Breast epithelium (tissue), 4 donors: ENCODE data around the gene FAM20B. TPM values are rescaled to one million over a fixed set of nuclear protein-coding genes. Genes with fewer than 3 reads are reported as not detected.
"Not testable (repeated sequence)": the region's sequence is repeated elsewhere in the genome, so short reads cannot be mapped to it uniquely, and the experiment has no call there.

Source experiments
- DNase-seq, 2 donors: peaks; one replicate each; pipeline ENCODE4 v3.0.0-alpha.2; 2019; ENCODE audit warnings: low spot score in 2 of 2
- H3K27ac ChIP-seq, 2 donors: fragments of 200-600 bp; sonication (generic) in 1 of 2; one replicate each; pipeline ENCODE4 v1.5.1; 2016 to 2019; ENCODE audit warnings: mild to moderate bottlenecking in 1 of 2
- H3K27me3 ChIP-seq, 2 donors: fragments of 200-600 bp; sonication (generic) in 1 of 2; one replicate each; pipeline versions ENCODE4 v1.5.1 to v1.6.0; 2017 to 2019; ENCODE audit warnings: control low read depth in 1 of 2, mild to moderate bottlenecking in 1 of 2
- H3K36me3 ChIP-seq: fragments of 200-600 bp; one replicate; pipeline ENCODE4 v1.5.1; 2019
- H3K4me1 ChIP-seq, 2 donors: fragments of 200-600 bp; sonication (generic); one replicate each; pipeline ENCODE4 v1.5.1; 2016 to 2019; ENCODE audit warnings: control low read depth in 1 of 2
- H3K4me3 ChIP-seq, 3 donors: fragments of 200-600 bp; sonication (generic); 1 replicate in 2 of 3; 2 replicates in 1 of 3; pipeline ENCODE4 v1.5.1; 2016 to 2019; ENCODE audit warnings: mild to moderate bottlenecking in 3 of 3, moderate library complexity in 2 of 3
- H3K9me3 ChIP-seq, 2 donors: fragments of 200-600 bp; sonication (generic) in 1 of 2; one replicate each; pipeline ENCODE4 v1.5.1; 2016 to 2019; ENCODE audit warnings: control low read depth in 1 of 2
- CTCF ChIP-seq, 3 donors: fragments of 450-650 bp; IDR thresholded peaks; one replicate each; pipeline ENCODE4 v1.5.1; 2016 to 2017; ENCODE audit warnings: antibody characterized with exemption in 3 of 3, mild to moderate bottlenecking in 3 of 3, moderate library complexity in 3 of 3
- POLR2A ChIP-seq: fragments of 450-650 bp; IDR thresholded peaks from one replicate; pipeline ENCODE4 v1.6.1; 2016; ENCODE audit warnings: antibody characterized with exemption, mild to moderate bottlenecking, moderate library complexity
- POLR2AphosphoS5 ChIP-seq, 3 donors: sonication (generic); formaldehyde crosslinking; IDR thresholded peaks; one replicate each; pipeline ENCODE4 v1.6.1; 2017; ENCODE audit warnings: antibody characterized with exemption in 3 of 3
- intact Hi-C: fragments of 100-400 bp; cut with DNase I; formaldehyde crosslinking; loops from one replicate; pipeline ENCODE4 v1.15.1; 2023; ENCODE audit warnings: low total_unique reads
- total RNA-seq, 3 donors: library from RNA; depleted of rRNA; stranded (reverse); fragments of >200 nt; gene quantifications; one replicate each; pipeline ENCODE4 v1.1.0, GENCODE V29; 2016

Gene FAM20B
- 10 to 100 TPM; 24.3 to 28.8 (median 28.0) TPM for total RNA-seq

DNA sequence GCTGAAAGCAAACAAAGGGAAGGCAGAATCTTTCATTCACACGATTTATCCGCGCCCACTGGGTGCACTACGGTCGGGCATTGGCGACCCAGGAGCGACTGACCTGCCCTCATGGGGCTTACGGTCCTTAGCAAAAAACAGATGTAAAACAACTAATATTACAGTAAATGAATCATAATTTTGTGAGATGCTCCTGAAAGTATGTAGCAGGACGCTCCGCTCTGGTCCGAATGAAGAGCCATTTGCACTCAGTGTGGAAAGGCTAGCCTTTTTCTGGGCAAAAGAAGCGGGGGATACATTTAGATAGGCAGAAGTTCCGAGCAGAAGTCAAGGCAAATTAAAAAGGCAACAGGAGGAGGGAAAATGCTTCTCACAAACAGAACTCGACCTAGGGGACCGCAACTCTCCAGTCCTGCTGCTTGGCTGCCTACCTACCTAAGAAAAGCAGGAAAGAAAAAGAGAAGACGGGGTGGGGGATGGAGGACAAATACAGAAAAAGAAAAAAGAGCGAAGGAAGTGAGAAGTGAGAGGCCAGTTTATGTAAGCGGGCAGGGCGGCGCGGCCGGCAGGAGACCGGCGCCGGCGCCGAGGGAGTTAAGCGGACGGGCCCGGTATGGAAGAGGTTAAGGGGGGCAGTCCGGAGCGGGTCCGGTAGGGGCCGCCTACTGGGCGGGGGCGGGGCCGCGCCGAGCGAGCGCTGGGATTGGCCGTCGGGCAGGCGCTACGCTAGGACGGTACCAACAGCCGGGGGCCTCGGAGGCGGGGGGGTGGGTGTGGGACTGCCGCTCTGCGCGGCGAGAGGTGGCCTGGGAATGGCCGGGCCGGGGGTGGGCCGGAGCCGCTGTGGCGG, at the start of gene FAM20B:
TSS of gene FAM20B (plus strand) at position 770 of the 850 bp plus-strand sequence. CDS start 17,954 bp downstream, outside the sequence.
- H3K9me3 ChIP-seq, result no peaks in the 10 kb centered on the region
- TF ChIP-seq POLR2AphosphoS5 (IDR thresholded peaks at IDR 0.05) (no peak), POLR2A (no peak), CTCF (IDR thresholded peaks at IDR 0.05) (peak in 1 of 3 donors; percentile 8)
- intact Hi-C loops, result no loop called here
- H3K27ac ChIP-seq, result peak within 1 kb of the TSS; percentile 96 to 98
- no peaks in the 10 kb centered on the region for H3K36me3 ChIP-seq
- H3K27me3 ChIP-seq, result no peaks in the 10 kb centered on the region
- H3K4me3 ChIP-seq, result peak within 1 kb of the TSS; percentile 91 to 99 (median 96)
- no peaks in the 10 kb centered on the region for H3K4me1 ChIP-seq
- peak; percentile 89 to 94 for DNase-seq

DNA sequence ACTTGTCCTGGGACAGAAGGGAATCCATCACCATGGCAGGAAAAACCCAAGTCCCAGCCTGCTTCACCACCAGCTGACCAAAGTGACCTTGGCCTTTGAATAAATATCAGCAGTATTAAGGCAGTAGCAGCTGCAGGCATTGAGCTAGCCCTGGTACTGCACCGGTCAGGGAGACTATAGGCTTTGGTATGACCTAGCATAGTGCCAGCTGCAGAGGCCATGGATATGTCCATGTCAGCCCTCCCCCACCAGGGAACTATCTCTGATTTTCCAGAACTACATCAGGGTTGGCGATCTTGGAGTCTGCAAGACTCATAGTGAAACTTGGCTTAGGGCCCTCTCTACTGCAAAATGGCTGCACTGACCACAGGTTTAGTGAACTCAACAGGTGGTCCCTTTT, 49.2 kb upstream of the FAM20B start:
- Histone ChIP-seq H3K9me3 (peaks cover 20 to 27% of the 10 kb centered on the region in 2 donors), H3K4me3 (no peak overlapping the region), H3K36me3 (no peaks in the 10 kb centered on the region), H3K27me3 (no peaks in the 10 kb centered on the region), H3K4me1 (no peaks in the 10 kb centered on the region), H3K27ac (no peak overlapping the region)
- intact Hi-C loops, result no loop called here
- no peak for DNase-seq
- TF ChIP-seq POLR2A, result no peak
- no peak for TF ChIP-seq POLR2AphosphoS5 (IDR thresholded peaks at IDR 0.05)
- TF ChIP-seq CTCF (IDR thresholded peaks at IDR 0.05), result no peak

DNA sequence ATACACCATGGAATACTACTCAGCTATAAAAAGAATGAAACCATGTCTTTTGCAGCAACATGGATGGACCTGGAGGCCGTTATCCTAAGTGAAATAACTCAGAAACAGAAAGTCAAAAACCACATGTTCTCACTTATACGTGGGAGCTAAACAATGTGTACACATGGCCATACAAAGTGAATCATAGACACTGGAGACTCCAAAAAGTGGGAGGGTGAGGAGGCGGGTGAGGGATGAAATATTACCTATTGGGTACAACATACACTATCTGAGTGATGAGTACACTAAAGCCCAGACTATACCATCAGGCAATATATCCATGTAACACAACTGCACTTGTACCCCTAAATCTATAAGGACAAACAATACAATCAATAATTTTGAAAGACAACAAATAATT, 39.5 kb upstream of the FAM20B start:
- Histone ChIP-seq H3K9me3 (no peaks in the 10 kb centered on the region), H3K27me3 (no peaks in the 10 kb centered on the region), H3K4me1 (no peaks in the 10 kb centered on the region), H3K36me3 (no peaks in the 10 kb centered on the region), H3K27ac (no peak overlapping the region), H3K4me3 (no peak overlapping the region)
- intact Hi-C loops, result no loop called here
- no peak for TF ChIP-seq CTCF (IDR thresholded peaks at IDR 0.05)
- TF ChIP-seq POLR2A, result no peak
- no peak for TF ChIP-seq POLR2AphosphoS5 (IDR thresholded peaks at IDR 0.05)
- DNase-seq, result no peak

GRCh38 chr1:178988198-178988597, 37.5 kb upstream of the FAM20B start:
- intact Hi-C loops, H3K9me3 ChIP-seq, H3K4me3 ChIP-seq, DNase-seq, H3K36me3 ChIP-seq, H3K27ac ChIP-seq, H3K27me3 ChIP-seq, H3K4me1 ChIP-seq: not testable (repeated sequence)

- Histone ChIP-seq H3K27ac (no peak overlapping the region), H3K4me1 (no peaks in the 10 kb centered on the region), H3K4me3 (no peak overlapping the region), H3K36me3 (no peaks in the 10 kb centered on the region), H3K9me3 (peaks cover 0 to 4% of the 10 kb centered on the region in 2 donors), H3K27me3 (no peaks in the 10 kb centered on the region)
- no peak for TF ChIP-seq CTCF (IDR thresholded peaks at IDR 0.05)
- TF ChIP-seq POLR2AphosphoS5 (IDR thresholded peaks at IDR 0.05), result no peak
- TF ChIP-seq POLR2A, result no peak
- DNase-seq, result no peak
- intact Hi-C loops, result no loop called here
Measured at GRCh38 chr1:178993559-178993958, 32.1 kb upstream of the FAM20B start.
